WTC11 (cell line): Measurements from ENCODE around the gene KYNU.

Experiments used
- ARID4B ChIP-seq: sonication (generic); formaldehyde crosslinking; IDR thresholded peaks from 2 replicates; pipeline ENCODE4 v1.8.0; 2023; ENCODE audit warnings: missing genetic modification reagents, mild to moderate bottlenecking, borderline replicate concordance
- ATF2 ChIP-seq: sonication (generic); formaldehyde crosslinking; IDR thresholded peaks from 2 replicates; pipeline ENCODE4 v1.8.1; 2022; ENCODE audit warnings: low read depth, missing genetic modification reagents, borderline replicate concordance
- ATF6 ChIP-seq: sonication (generic); formaldehyde crosslinking; IDR thresholded peaks from 2 replicates; pipeline ENCODE4 v1.8.1; 2023; ENCODE audit warnings: mild to moderate bottlenecking, missing genetic modification reagents
- CTCF ChIP-seq: fragments of 200-600 bp; IDR thresholded peaks from 2 replicates; pipeline ENCODE4 v1.8.0; 2022; ENCODE audit warnings: antibody characterized with exemption
- E2F5 ChIP-seq: sonication (generic); formaldehyde crosslinking; IDR thresholded peaks from 2 replicates; pipeline ENCODE4 v1.8.1; 2022; ENCODE audit warnings: mild to moderate bottlenecking, moderate library complexity, missing genetic modification reagents
- JUN ChIP-seq: sonication (generic); formaldehyde crosslinking; IDR thresholded peaks from 2 replicates; pipeline ENCODE4 v1.8.0; 2023; ENCODE audit warnings: mild to moderate bottlenecking, missing genetic modification reagents
- NFATC4 ChIP-seq: fragments of 250-450 bp; sonication (Bioruptor Pico); IDR thresholded peaks from 2 replicates; pipeline ENCODE4 v1.9.0; 2021; ENCODE audit warnings: mild to moderate bottlenecking
- NFE2L1 ChIP-seq: sonication (generic); formaldehyde crosslinking; IDR thresholded peaks from 2 replicates; pipeline ENCODE4 v1.8.1; 2023; ENCODE audit warnings: missing genetic modification reagents
- NR1H2 ChIP-seq: sonication (generic); formaldehyde crosslinking; IDR thresholded peaks from 2 replicates; pipeline ENCODE4 v1.9.0; 2021; ENCODE audit warnings: mild to moderate bottlenecking, moderate library complexity, missing genetic modification reagents
- SP1 ChIP-seq: sonication (generic); formaldehyde crosslinking; conservative IDR thresholded peaks from 2 replicates; pipeline ENCODE4 v1.8.1; 2022; ENCODE audit warnings: missing genetic modification reagents
- TCF7 ChIP-seq: sonication (generic); formaldehyde crosslinking; IDR thresholded peaks from 2 replicates; pipeline ENCODE4 v1.8.0; 2022; ENCODE audit warnings: mild to moderate bottlenecking, low read depth, missing genetic modification reagents, moderate library complexity
- ZNF121 ChIP-seq: sonication (generic); formaldehyde crosslinking; IDR thresholded peaks from 2 replicates; pipeline ENCODE4 v1.8.0; 2023; ENCODE audit warnings: missing genetic modification reagents
- ZNF138 ChIP-seq: sonication (generic); formaldehyde crosslinking; conservative IDR thresholded peaks from 2 replicates; pipeline ENCODE4 v1.8.1; 2022; ENCODE audit warnings: mild to moderate bottlenecking, moderate library complexity, missing genetic modification reagents
- ZNF423 ChIP-seq: fragments of 250-450 bp; sonication (Bioruptor Pico); IDR thresholded peaks from 2 replicates; pipeline ENCODE4 v2.1.2; 2022; ENCODE audit warnings: mild to moderate bottlenecking, moderate library complexity

- TF ChIP-seq NFATC4 (CRISPR knock-in tag) (no peak), ATF2 (no peak), ZNF423 (no peak), NR1H2 (CRISPR knock-in tag) (no peak), CTCF (no peak), SP1 (CRISPR knock-in tag) (no peak), E2F5 (CRISPR knock-in tag) (no peak), NFE2L1 (CRISPR knock-in tag) (no peak), ZNF121 (no peak), JUN (no peak), TCF7 (CRISPR knock-in tag) (no peak), ZNF138 (CRISPR knock-in tag) (no peak), ARID4B (no peak), ATF6 (CRISPR knock-in tag) (no peak)
Measured at GRCh38 chr2:142933916-142934315, 56.5 kb downstream of the KYNU start.
